Nephron progenitor cell (in vitro differentiated cells): ENCODE data around the gene CCDC107.
"Not testable (repeated sequence)": the region's sequence is repeated elsewhere in the genome, so short reads cannot be mapped to it uniquely, and the experiment has no call there.

ENCODE experiments used
- DNase-seq: peaks from one replicate; pipeline ENCODE4 v3.0.0; 2021
- H3K27ac Mint-ChIP-seq: 2 replicates; pipeline ENCODE4 v1.8.0; 2021; ENCODE audit warnings: mild to moderate bottlenecking, moderate library complexity, mixed read lengths
- H3K27me3 Mint-ChIP-seq: 2 replicates; pipeline ENCODE4 v1.8.0; 2021; ENCODE audit warnings: mild to moderate bottlenecking, low read depth, mixed read lengths; ENCODE audit not compliant: poor library complexity
- H3K36me3 Mint-ChIP-seq: 2 replicates; pipeline ENCODE4 v1.8.0; 2021; ENCODE audit warnings: low read depth, mixed read lengths
- H3K4me1 Mint-ChIP-seq: 2 replicates; pipeline ENCODE4 v1.8.0; 2021; ENCODE audit warnings: mixed read lengths
- H3K4me3 Mint-ChIP-seq: 2 replicates; pipeline ENCODE4 v1.8.0; 2021; ENCODE audit warnings: mild to moderate bottlenecking, moderate library complexity, mixed read lengths
- H3K9me3 Mint-ChIP-seq: 2 replicates; pipeline ENCODE4 v1.8.0; 2021; ENCODE audit warnings: mild to moderate bottlenecking, moderate library complexity, mixed read lengths
- TF ChIP-seq, protein P1 (sequence below): fragments of 200-600 bp; sonication (generic); IDR thresholded peaks from 2 replicates; pipeline ENCODE4 v1.5.0; 2021; ENCODE audit warnings: antibody characterized with exemption

The CCDC107 gene

GRCh38 chr9:35619800-35620158 is 38.3 kb upstream of the CCDC107 start:
- Mint-ChIP-seq H3K4me1 (peaks cover 23% of the 10 kb centered on the region), H3K27ac (no peak overlapping the region), H3K9me3 (no peaks in the 10 kb centered on the region), H3K4me3 (no peak overlapping the region), H3K36me3 (no peaks in the 10 kb centered on the region), H3K27me3 (peaks cover 58% of the 10 kb centered on the region)
- TF ChIP-seq, protein P1, sequence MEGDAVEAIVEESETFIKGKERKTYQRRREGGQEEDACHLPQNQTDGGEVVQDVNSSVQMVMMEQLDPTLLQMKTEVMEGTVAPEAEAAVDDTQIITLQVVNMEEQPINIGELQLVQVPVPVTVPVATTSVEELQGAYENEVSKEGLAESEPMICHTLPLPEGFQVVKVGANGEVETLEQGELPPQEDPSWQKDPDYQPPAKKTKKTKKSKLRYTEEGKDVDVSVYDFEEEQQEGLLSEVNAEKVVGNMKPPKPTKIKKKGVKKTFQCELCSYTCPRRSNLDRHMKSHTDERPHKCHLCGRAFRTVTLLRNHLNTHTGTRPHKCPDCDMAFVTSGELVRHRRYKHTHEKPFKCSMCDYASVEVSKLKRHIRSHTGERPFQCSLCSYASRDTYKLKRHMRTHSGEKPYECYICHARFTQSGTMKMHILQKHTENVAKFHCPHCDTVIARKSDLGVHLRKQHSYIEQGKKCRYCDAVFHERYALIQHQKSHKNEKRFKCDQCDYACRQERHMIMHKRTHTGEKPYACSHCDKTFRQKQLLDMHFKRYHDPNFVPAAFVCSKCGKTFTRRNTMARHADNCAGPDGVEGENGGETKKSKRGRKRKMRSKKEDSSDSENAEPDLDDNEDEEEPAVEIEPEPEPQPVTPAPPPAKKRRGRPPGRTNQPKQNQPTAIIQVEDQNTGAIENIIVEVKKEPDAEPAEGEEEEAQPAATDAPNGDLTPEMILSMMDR: no peak
- DNase-seq: no peak

DNA sequence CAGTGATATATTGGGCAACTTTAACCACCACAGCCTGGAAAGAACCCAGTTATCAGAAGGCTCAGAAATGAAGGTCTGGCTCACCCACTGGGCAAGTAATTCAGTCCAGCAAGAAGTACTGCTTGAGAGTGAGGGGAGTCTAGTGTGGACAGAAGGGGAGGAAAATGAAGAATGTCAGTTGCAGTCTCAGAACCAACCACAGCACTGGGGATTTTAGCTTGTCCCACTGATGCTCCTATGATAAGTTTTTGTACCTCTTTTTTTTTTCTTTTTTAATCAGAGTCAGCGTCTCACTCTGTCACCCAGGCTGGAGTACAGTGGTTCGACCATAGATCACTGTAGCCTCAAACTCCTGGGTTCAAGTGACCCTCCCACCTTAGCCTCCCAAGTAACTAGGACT is 30.5 kb upstream of the CCDC107 start:
- Mint-ChIP-seq H3K4me1 (no peaks in the 10 kb centered on the region), H3K36me3 (no peaks in the 10 kb centered on the region), H3K27me3 (no peaks in the 10 kb centered on the region), H3K27ac (no peak overlapping the region), H3K9me3 (no peaks in the 10 kb centered on the region), H3K4me3 (no peak overlapping the region)
- TF ChIP-seq, protein P1: no peak
- DNase-seq: no peak

DNA sequence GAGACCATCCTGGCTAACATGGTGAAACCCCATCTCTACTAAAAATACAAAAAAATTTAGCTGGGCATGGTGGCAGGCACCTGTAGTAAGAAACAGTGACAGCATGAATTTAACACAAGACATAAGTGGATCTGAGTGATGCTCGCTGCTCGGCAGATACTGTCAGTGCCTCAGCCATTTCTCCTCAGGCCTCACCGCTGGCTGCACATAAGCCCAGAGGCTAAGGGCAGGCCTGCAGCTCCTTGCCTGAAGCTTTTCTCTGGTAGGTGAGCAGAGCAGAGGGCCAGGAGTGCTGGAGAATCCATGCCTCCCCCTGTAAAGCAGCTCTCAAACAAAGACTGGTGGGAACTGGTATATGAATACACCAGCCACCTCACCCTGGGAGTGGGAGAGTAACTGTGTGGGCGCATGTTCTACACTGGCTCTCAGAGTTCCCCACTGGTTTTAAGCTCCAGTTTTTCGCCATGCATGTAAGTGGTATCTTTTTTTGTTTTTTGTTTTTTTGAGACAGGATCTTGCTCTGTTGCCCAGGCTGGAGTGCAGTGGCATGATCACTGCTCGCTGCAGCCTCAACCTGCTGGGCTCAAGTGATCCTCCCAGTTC is 29.6 kb upstream of the CCDC107 start:
- Mint-ChIP-seq H3K4me1 (peaks cover 3% of the 10 kb centered on the region), H3K36me3 (peaks cover 3% of the 10 kb centered on the region), H3K27me3 (peaks cover under 1% of the 10 kb centered on the region), H3K9me3 (peaks cover 4% of the 10 kb centered on the region), H3K4me3 (no peak overlapping the region), H3K27ac (no peak overlapping the region)
- TF ChIP-seq, protein P1: no peak
- DNase-seq: no peak

DNA sequence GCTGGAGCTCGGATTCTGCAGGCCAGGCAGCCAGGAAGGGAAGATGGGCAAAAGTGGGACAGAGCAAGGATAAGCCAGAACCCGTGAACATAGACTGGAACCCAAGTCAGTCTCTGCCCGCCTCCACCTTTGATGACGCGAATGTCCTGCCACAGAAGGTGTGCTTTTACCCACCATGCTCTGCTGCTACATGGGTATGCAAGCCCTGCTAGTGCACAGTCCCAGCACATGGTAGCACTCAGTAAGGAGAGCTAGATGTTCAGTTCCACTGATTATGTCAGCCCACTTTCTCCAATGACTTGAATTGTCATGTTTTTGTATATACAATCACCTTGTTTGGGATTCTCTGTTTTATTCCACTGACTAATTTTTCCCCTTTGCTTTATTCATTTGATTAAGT is 28.5 kb upstream of the CCDC107 start:
- peaks cover 3% of the 10 kb centered on the region for H3K27me3 Mint-ChIP-seq
- peaks cover 7% of the 10 kb centered on the region for H3K9me3 Mint-ChIP-seq
- H3K27ac Mint-ChIP-seq: no peak overlapping the region
- TF ChIP-seq, protein P1: no peak
- H3K4me3 Mint-ChIP-seq: no peak overlapping the region
- DNase-seq: no peak
- peaks cover 13% of the 10 kb centered on the region for H3K4me1 Mint-ChIP-seq
- peaks cover 6% of the 10 kb centered on the region for H3K36me3 Mint-ChIP-seq

DNA sequence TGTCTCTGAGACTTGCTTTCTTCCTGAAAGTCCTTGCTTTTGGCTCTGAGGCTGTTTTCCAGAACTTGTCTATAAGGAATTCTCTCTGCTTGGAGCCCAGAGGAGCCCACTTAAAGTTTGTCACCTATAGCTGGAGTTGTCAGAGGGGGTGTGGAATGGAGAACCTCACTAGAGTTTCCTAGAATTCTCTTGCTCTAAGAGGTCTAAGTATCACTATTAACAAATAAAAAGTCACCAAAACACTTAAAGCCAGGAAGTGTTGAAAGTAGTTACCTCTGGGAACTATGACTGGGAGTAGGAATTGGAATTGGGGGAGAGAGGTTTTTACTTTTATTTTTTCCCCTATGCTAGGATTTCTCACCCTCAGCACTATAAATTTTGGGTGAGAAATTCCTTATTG is 22.4 kb upstream of the CCDC107 start:
- Mint-ChIP-seq H3K4me1 (peaks cover 30% of the 10 kb centered on the region), H3K27ac (peak overlapping the region; percentile 37), H3K27me3 (peaks cover 19% of the 10 kb centered on the region), H3K36me3 (peaks cover 21% of the 10 kb centered on the region), H3K4me3 (no peak overlapping the region), H3K9me3 (peaks cover 22% of the 10 kb centered on the region)
- TF ChIP-seq, protein P1: no peak
- DNase-seq: no peak

- H3K4me1 Mint-ChIP-seq: peaks cover 30% of the 10 kb centered on the region
- H3K27ac Mint-ChIP-seq: no peak overlapping the region
- peaks cover 27% of the 10 kb centered on the region for H3K36me3 Mint-ChIP-seq
- peaks cover 19% of the 10 kb centered on the region for H3K27me3 Mint-ChIP-seq
- TF ChIP-seq, protein P1: no peak
- H3K9me3 Mint-ChIP-seq: peaks cover 28% of the 10 kb centered on the region
- no peak overlapping the region for H3K4me3 Mint-ChIP-seq
- DNase-seq: no peak
These were observed 21.8 kb upstream of the CCDC107 start for GRCh38 chr9:35636135-35636876.

DNA sequence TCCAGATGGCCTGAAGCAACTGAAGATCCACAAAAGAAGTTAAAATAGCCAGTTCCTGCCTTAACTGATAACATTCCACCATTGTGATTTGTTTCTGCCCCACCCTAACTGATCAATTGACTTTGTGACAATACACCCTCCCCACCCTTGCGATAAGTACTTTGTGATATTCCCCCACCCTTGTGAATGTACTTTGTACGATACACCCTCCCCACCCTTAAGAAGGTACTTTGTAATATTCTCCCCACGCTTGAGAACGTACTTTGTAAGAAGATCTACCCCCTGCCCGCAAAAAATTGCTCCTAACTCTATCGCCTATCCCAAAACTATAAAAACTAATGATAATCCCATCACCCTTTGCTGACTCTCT is 21.2 kb upstream of the CCDC107 start:
- peaks cover 22% of the 10 kb centered on the region for H3K27me3 Mint-ChIP-seq
- peaks cover 32% of the 10 kb centered on the region for H3K36me3 Mint-ChIP-seq
- H3K27ac Mint-ChIP-seq, DNase-seq, H3K4me3 Mint-ChIP-seq: not testable (repeated sequence)
- H3K4me1 Mint-ChIP-seq: peaks cover 30% of the 10 kb centered on the region
- H3K9me3 Mint-ChIP-seq: peaks cover 33% of the 10 kb centered on the region

DNA sequence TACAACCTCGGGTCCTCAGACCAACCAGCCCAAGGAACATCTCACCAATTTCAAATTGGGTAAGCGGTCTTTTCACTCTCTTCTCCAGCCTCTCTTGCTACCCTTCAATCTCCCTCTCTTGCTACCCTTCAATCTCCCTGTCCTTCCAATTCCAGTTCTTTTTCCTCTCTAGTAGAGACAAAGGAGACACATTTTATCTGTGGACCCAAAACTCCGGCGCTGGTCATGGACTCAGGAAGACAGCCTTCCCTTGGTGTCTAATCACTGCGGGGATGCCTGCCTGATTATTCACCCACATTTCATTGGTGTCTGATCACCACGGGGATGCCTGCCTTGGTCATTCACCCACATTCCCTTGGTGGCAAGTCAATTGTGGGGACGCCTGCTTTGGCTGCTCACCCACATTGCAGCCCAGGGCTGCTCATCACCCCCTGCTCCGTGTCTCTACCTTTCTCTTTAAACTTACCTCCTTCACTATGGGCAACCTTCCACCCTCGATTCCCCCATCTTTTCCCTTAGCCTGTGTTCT is 20.6 kb upstream of the CCDC107 start:
- Mint-ChIP-seq H3K4me1 (peaks cover 30% of the 10 kb centered on the region), H3K36me3 (peaks cover 32% of the 10 kb centered on the region), H3K9me3 (peaks cover 33% of the 10 kb centered on the region), H3K27me3 (peaks cover 22% of the 10 kb centered on the region)
- H3K4me3 Mint-ChIP-seq, H3K27ac Mint-ChIP-seq, DNase-seq: not testable (repeated sequence)
